Ecto neural progenitor cell (in vitro differentiated cells): ENCODE data around the gene STARD9.
A peak's percentile ranks its signal among the peaks of the same experiment; 100 is the strongest.
"Not testable (repeated sequence)": the region's sequence is repeated elsewhere in the genome, so short reads cannot be mapped to it uniquely, and the experiment has no call there.

Experiments used
- DNase-seq: peaks from one replicate; pipeline ENCODE4 v3.0.0-alpha.2; 2018; ENCODE audit warnings: low spot score

STARD9 gene

GRCh38 chr15:42627485-42627884 lies 52.1 kb downstream of the STARD9 start:
- no peak for DNase-seq

GRCh38 chr15:42628761-42629160 lies 53.4 kb downstream of the STARD9 start:
- DNase-seq, result no peak

- DNase-seq, result no peak
Observed at GRCh38 chr15:42632105-42632675, 56.8 kb downstream of the STARD9 start.

- DNase-seq, result no peak
Observed at GRCh38 chr15:42640109-42640508, 64.7 kb downstream of the STARD9 start.

GRCh38 chr15:42650208-42651066 lies 75.0 kb downstream of the STARD9 start:
- peak; percentile 61 for DNase-seq

GRCh38 chr15:42665827-42666226 lies 90.4 kb downstream of the STARD9 start:
- DNase-seq, result no peak

GRCh38 chr15:42667855-42668254 lies 92.4 kb downstream of the STARD9 start:
- DNase-seq, result no peak

GRCh38 chr15:42670451-42670850 lies 95.0 kb downstream of the STARD9 start:
- no peak for DNase-seq

- DNase-seq, result no peak
Observed at GRCh38 chr15:42672444-42672843, 97.0 kb downstream of the STARD9 start.

GRCh38 chr15:42674472-42674871 lies 99.1 kb downstream of the STARD9 start:
- DNase-seq, result no peak

- DNase-seq, result no peak
Observed at GRCh38 chr15:42675021-42675420, 99.6 kb downstream of the STARD9 start.

GRCh38 chr15:42679285-42680141 lies 104.1 kb downstream of the STARD9 start:
- DNase-seq, result no peak

GRCh38 chr15:42680142-42680482 lies 104.7 kb downstream of the STARD9 start:
- not testable (repeated sequence) for DNase-seq

GRCh38 chr15:42681119-42681518 lies 105.7 kb downstream of the STARD9 start:
- no peak for DNase-seq

- no peak for DNase-seq
Observed at GRCh38 chr15:42686281-42686680, 110.9 kb downstream of the STARD9 start.

GRCh38 chr15:42687740-42688139 lies 112.3 kb downstream of the STARD9 start:
- no peak for DNase-seq

GRCh38 chr15:42688301-42688700 lies 112.9 kb downstream of the STARD9 start:
- DNase-seq, result no peak

GRCh38 chr15:42691308-42691707 lies 115.9 kb downstream of the STARD9 start:
- no peak for DNase-seq

GRCh38 chr15:42691770-42692169 lies 116.4 kb downstream of the STARD9 start:
- no peak for DNase-seq

- DNase-seq, result no peak
Observed at GRCh38 chr15:42692536-42692935, 117.1 kb downstream of the STARD9 start.

- DNase-seq, result no peak
Observed at GRCh38 chr15:42692997-42693396, 117.6 kb downstream of the STARD9 start.

- DNase-seq, result no peak
Observed at GRCh38 chr15:42693496-42693895, 118.1 kb downstream of the STARD9 start.

GRCh38 chr15:42693942-42694341 lies 118.5 kb downstream of the STARD9 start:
- DNase-seq, result no peak
